Smooth muscle cell of the umbilical artery (primary cell): Measurements from ENCODE around the gene CTSZ. TPM values are rescaled to one million over a fixed set of nuclear protein-coding genes. Genes with fewer than 3 reads are reported as not detected.

ENCODE experiments used
- total RNA-seq: library from RNA; depleted of rRNA; stranded (reverse); fragments of >200 nt; gene quantifications from 2 replicates; pipeline ENCODE4 v1.2.3, GENCODE V29; 2014

CTSZ gene
- total RNA-seq, result 301 and 438 TPM in 2 replicates

GRCh38 chr20:59006864-59007664, at the start of gene CTSZ:
CTSZ (minus strand) TSS chr20:59007254; CDS start chr20:59007128, 126 bp downstream.

DNA sequence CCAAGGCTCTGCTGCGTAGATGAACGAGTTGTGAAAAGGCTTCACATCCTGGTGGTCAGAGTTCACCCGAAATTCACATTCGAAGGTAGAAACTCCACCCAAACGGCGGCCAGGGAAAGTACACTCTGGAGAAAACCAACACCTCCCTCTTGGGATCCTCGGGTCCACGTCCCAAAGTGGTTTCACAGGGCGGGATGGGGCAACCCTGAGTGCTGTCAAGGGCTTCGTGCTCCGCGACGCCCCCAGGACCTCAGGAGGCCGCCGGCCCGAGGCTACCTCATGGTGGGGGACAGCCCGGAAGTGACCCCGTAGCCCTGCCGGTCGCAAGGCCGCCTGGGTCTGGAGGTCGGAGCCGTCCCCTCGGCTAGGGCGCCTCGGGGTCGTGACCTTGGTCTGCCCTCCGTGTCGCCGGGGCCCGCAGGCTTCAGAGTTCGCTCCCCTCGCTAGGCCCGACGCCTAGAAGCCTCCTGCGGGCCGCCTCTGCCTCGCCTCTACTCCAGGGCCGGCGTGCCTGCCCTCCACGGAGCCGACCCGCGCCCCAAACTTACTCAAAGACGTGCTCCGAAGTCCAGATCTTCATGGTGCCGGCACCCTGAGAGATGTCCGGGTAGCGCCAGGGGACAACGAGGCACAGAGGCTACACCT, 35.2 kb upstream of the CTSZ start, which contains the start of gene PRELID3B:
Gene PRELID3B (minus strand): TSS at position 636 of the 645 bp plus-strand sequence. CDS start 56 bp downstream, at position 580.

DNA sequence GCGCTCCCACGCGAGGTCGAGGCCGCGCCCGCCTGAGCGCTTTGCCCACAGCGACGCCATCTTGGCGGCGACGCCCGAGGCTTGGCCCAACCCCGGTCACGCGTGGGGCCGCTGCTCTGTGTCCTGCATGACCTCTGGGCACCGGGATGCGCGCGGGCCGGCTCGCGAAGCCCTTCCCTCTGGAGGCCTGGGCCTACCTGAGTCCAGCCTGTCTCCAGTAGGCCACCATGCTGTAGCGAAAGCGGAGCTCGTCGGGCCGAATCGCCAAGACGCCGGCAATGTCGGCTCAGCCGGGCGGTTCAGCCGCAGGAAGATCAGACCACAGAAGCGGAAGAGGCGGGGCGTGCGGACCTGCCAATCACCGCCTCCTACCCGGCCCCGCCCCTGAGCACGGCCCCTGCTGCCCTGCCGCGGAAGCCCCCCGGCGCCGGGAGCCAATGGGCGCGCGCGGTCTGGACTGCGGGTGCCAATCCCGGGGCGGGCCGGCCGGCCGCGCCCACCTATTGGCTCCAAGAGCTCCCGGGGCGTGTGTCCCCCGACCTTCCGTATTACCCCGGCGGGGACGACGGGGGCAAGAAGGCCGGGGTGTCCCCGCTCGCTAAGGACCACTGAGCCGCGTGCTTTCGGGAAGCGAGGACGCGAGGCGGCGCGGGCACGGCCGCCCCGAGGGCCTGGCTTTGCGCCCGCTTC, 25.1 kb upstream of the CTSZ start, which contains the start of gene ATP5F1E:
Gene ATP5F1E (minus strand): TSS at position 313 of the 690 bp plus-strand sequence. CDS start 84 bp downstream, at position 229.

DNA sequence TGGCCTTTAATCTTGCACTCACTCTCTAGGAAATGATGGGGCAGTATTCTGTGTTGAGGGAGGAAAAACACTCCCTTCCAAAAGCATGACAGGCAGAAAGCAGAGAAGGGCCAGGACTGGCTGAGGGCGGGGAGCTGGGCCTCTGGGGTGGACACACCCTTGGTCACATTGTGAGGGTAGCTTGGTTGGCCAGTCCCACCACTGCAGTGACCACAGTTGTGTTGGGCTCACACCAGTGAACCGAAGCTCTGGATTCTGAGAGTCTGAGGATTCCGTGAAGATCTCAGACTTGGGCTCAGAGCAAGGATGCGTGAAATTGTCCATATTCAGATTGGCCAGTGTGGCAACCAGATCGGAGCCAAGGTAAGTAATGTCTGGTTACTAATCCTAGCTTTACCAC, 12.2 kb upstream of the CTSZ start, which contains the start of gene TUBB1:
Gene TUBB1 (plus strand): TSS at position 213 of the 400 bp plus-strand sequence. CDS start 94 bp downstream, at position 307.

GRCh38 chr20:58980711-58981627, 26.1 kb downstream of the CTSZ start, which contains the start of gene NELFCD:
NELFCD (plus strand) TSS chr20:58981256; CDS start chr20:58981310, 54 bp downstream.

Other genes starting within 250 kb of the CTSZ start
- gene GNAS-AS1, start 156.4 kb downstream of the CTSZ start, total RNA-seq, result 0.89 and 1.5 TPM in 2 replicates
- gene GNAS, start 154.5 kb downstream of the CTSZ start, total RNA-seq, result 426 and 713 TPM in 2 replicates
- gene NELFCD, start 26.0 kb downstream of the CTSZ start, total RNA-seq, result 32.4 and 51.3 TPM in 2 replicates
- not detected in 2 replicates for gene TUBB1, start 12.2 kb upstream of the CTSZ start, total RNA-seq
- 19.4 and 23.8 TPM in 2 replicates for gene ATP5F1E, start 25.1 kb upstream of the CTSZ start, total RNA-seq
- 65.9 and 78.7 TPM in 2 replicates for gene PRELID3B, start 35.5 kb upstream of the CTSZ start, total RNA-seq
- gene ZNF831, start 156.6 kb upstream of the CTSZ start, total RNA-seq, result not detected in 2 replicates